CD4-positive, alpha-beta T cell treated with Interleukin-2 at 100 ng/mL for 4 hours (primary cell): ENCODE results near the gene MAGED1.
"Not testable (repeated sequence)": the region's sequence is repeated elsewhere in the genome, so short reads cannot be mapped to it uniquely, and the experiment has no call there.

ENCODE experiments used
- DNase-seq: peaks from one replicate; pipeline ENCODE4 v3.0.0-alpha.2; 2020; ENCODE audit warnings: low spot score

MAGED1 gene

GRCh38 chrX:51896626-51897025, 3.2 kb downstream of the MAGED1 start:
- no peak for DNase-seq

DNA sequence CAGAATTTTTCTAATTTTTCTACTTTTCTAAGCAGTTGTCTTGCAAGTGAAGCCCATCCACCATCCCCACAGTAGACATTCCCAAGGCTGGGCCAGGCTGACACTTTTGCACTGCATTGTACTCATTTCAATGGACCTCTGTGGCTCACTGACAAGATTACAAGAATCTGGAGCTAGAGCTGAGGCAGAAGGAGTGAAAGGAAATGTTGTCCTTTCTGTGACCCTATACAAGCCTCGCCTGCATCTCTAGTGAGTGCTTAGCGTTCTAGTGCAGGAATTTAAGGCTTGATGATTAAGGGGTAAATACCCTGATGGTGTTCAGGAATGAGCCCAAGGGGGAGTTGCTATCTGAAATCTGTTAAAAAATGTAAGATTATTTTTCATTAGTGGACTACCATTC, 6.3 kb downstream of the MAGED1 start:
- no peak for DNase-seq

DNA sequence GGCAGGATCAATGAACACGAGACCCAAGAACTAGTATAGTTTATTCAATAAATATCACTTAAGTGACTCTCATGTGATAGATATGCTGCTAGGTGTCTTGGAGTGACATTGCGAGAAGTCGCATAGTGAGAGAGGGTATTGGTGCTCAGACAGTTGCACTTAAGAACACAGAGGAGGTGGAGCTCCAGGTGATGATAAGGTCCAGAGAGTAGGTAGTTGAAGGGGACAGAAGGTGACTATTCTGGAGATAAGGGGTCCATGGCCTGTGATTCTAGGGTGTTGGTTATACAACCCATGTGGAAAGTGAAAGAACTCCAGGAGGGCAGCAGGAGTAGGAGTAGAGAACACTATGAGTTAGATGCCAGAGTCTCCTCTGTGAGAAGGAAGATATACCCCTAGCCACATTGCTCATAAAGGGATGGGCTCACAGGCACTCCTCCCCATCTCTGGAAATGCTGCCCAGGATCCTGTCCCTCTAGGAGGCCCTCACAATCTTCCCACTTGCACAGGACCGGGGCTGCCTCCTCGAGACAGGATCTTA, 9.2 kb downstream of the MAGED1 start:
- no peak for DNase-seq

DNA sequence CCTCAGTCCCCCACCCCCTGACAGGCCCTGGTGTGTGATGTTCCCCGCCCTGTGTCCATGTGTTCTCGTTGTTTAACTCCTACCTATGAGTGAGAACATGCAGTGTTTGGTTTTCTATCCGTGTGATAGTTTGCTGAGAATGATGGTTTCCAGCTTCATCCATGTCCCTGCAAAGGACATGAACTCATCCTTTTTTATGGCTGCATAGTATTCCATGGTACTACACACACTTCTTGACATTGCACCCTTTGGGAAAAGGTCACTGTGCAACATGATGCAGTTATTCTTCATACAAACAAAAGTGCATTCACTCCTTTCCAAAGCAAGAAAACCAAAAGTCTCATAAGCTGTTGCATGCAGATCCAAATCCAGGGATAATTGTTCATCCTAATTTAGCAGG, 11.7 kb downstream of the MAGED1 start:
- DNase-seq = not testable (repeated sequence)

GRCh38 chrX:51905711-51906110, 12.3 kb downstream of the MAGED1 start:
- no peak for DNase-seq

GRCh38 chrX:51917604-51918003, 24.2 kb downstream of the MAGED1 start:
- DNase-seq = no peak

DNA sequence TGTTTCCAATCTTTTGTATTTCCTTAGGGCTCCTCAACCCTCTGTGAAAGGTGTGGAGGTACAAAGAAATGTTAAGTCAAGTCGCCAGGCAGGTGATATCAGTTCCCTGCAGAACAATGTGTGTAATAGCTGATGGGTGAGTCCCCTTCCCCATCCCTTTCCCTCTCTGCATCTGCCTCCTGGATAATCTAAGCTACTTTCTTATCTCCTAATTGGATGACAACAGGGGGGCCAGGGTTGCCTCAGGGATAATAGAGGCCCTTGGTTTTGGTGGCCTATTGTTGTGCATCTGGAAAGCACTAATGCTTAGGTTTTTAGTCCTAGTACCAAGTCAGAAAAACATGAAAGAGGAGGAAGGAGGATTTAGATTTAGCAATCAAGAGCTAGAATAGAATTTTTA, 29.1 kb downstream of the MAGED1 start:
- no peak for DNase-seq

GRCh38 chrX:51931566-51932150, 38.2 kb downstream of the MAGED1 start:
- no peak for DNase-seq
